ENCODE results near the gene TPSG1.
"Not testable (repeated sequence)": the region's sequence is repeated elsewhere in the genome, so short reads cannot be mapped to it uniquely, and the experiment has no call there.

TPSG1 gene

GRCh38 chr16:1193143-1193824 is 31.8 kb downstream of the TPSG1 start:
- no peak for DNase-seq

GRCh38 chr16:1192384-1193073 is 32.5 kb downstream of the TPSG1 start:
- DNase-seq = no peak

- not testable (repeated sequence) for DNase-seq
These were observed 34.3 kb downstream of the TPSG1 start for GRCh38 chr16:1190789-1191188.

- DNase-seq = no peak
These were observed 35.6 kb downstream of the TPSG1 start for GRCh38 chr16:1189455-1189854.

GRCh38 chr16:1188432-1189189 is 36.5 kb downstream of the TPSG1 start:
- DNase-seq = peak; percentile 79

- DNase-seq = not testable (repeated sequence)
These were observed 39.4 kb downstream of the TPSG1 start for GRCh38 chr16:1185460-1186207.

GRCh38 chr16:1184980-1185379 is 40.1 kb downstream of the TPSG1 start:
- no peak for DNase-seq

- no peak for DNase-seq
These were observed 40.8 kb downstream of the TPSG1 start for GRCh38 chr16:1184156-1184868.

GRCh38 chr16:1182950-1183907 is 41.8 kb downstream of the TPSG1 start:
- no peak for DNase-seq

- no peak for DNase-seq
These were observed 42.8 kb downstream of the TPSG1 start for GRCh38 chr16:1182316-1182671.

- DNase-seq = no peak
These were observed 43.4 kb downstream of the TPSG1 start for GRCh38 chr16:1181404-1182315.

- DNase-seq = no peak
These were observed 44.3 kb downstream of the TPSG1 start for GRCh38 chr16:1180549-1181403.

- no peak for DNase-seq
These were observed 46.7 kb downstream of the TPSG1 start for GRCh38 chr16:1178295-1178910.

- no peak for DNase-seq
These were observed 47.3 kb downstream of the TPSG1 start for GRCh38 chr16:1177750-1178149.

GRCh38 chr16:1177053-1177452 is 48.0 kb downstream of the TPSG1 start:
- no peak for DNase-seq

GRCh38 chr16:1176280-1176897 is 48.7 kb downstream of the TPSG1 start:
- no peak for DNase-seq

- DNase-seq = no peak
These were observed 49.3 kb downstream of the TPSG1 start for GRCh38 chr16:1175566-1176279.

All from hematopoietic multipotent progenitor cell treated with erythropoietin and hydrocortisone succinate and interleukin-3 and kit ligand, for 6 days (in vitro differentiated cells).